Measurements from ENCODE around the gene GPHN.

GPHN gene

DNA sequence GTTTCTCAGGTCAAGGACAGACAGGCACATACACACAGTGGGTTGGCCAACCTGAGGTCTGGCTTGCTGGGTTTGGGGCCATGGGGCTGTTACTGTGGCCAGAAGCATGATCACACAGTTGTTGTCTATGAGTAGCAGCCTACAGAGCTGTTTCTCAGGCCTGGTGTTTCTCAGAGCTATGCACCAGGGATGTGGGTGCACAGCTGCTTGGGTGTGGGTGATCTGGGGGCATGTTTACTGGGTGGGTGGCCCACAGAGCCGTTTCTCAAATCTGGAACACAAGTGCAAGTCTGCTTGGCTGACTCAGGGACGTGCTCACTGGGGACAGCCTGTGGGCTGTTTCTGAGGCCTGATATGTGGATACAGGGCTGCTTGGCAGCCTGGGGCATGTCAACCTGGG lies 710.2 kb downstream of the GPHN start:
- no peaks in the 10 kb centered on the region for H3K9me3 ChIP-seq (ENCODE audit: low read length)
- H3K27ac ChIP-seq (ENCODE audit: low read depth, low read length, poor library complexity, severe bottlenecking): no peak overlapping the region
- H3K9me2 ChIP-seq (ENCODE audit: low read depth, low read length): no peaks in the 10 kb centered on the region
- H3K27me3 ChIP-seq (ENCODE audit: insufficient read depth, low read length): no peaks in the 10 kb centered on the region
- no peak for TF ChIP-seq EZH2 (IDR thresholded peaks at IDR 0.05; ENCODE audit: borderline replicate concordance, low read length)
- TF ChIP-seq, protein P1, sequence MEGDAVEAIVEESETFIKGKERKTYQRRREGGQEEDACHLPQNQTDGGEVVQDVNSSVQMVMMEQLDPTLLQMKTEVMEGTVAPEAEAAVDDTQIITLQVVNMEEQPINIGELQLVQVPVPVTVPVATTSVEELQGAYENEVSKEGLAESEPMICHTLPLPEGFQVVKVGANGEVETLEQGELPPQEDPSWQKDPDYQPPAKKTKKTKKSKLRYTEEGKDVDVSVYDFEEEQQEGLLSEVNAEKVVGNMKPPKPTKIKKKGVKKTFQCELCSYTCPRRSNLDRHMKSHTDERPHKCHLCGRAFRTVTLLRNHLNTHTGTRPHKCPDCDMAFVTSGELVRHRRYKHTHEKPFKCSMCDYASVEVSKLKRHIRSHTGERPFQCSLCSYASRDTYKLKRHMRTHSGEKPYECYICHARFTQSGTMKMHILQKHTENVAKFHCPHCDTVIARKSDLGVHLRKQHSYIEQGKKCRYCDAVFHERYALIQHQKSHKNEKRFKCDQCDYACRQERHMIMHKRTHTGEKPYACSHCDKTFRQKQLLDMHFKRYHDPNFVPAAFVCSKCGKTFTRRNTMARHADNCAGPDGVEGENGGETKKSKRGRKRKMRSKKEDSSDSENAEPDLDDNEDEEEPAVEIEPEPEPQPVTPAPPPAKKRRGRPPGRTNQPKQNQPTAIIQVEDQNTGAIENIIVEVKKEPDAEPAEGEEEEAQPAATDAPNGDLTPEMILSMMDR (IDR thresholded peaks at IDR 0.05; ENCODE audit: low read length): no peak
- H4K20me1 ChIP-seq (ENCODE audit: insufficient read depth, low read length): no peaks in the 10 kb centered on the region
- H3F3A ChIP-seq (ENCODE audit: insufficient read depth, low read length): no peaks in the 10 kb centered on the region
- no peaks in the 10 kb centered on the region for H3K79me2 ChIP-seq (ENCODE audit: insufficient read depth, low read length)
- H2AFZ ChIP-seq (ENCODE audit: low read length): no peak overlapping the region
- H3K36me3 ChIP-seq (ENCODE audit: insufficient read depth, low read length): no peaks in the 10 kb centered on the region
- no peaks in the 10 kb centered on the region for H3K4me1 ChIP-seq (ENCODE audit: insufficient read depth, low read length, severe bottlenecking)
- H3K4me3 ChIP-seq (ENCODE audit: low read depth, low read length, poor library complexity, severe bottlenecking): no peak overlapping the region
- no peak overlapping the region for H3K9ac ChIP-seq (ENCODE audit: low read length)
- H3K4me2 ChIP-seq (ENCODE audit: low read length): no peak overlapping the region

GRCh38 chr14:67221248-67221981 lies 713.5 kb downstream of the GPHN start:
- no peaks in the 10 kb centered on the region for H4K20me1 ChIP-seq (ENCODE audit: insufficient read depth, low read length)
- H3K79me2 ChIP-seq (ENCODE audit: insufficient read depth, low read length): no peaks in the 10 kb centered on the region
- no peaks in the 10 kb centered on the region for H3K4me1 ChIP-seq (ENCODE audit: insufficient read depth, low read length, severe bottlenecking)
- no peak overlapping the region for H3K9ac ChIP-seq (ENCODE audit: low read length)
- H2AFZ ChIP-seq (ENCODE audit: low read length): no peak overlapping the region
- no peaks in the 10 kb centered on the region for H3K36me3 ChIP-seq (ENCODE audit: insufficient read depth, low read length)
- no peak overlapping the region for H3K4me2 ChIP-seq (ENCODE audit: low read length)
- no peaks in the 10 kb centered on the region for H3K9me3 ChIP-seq (ENCODE audit: low read length)
- no peak overlapping the region for H3K27ac ChIP-seq (ENCODE audit: low read depth, low read length, poor library complexity, severe bottlenecking)
- H3K4me3 ChIP-seq (ENCODE audit: low read depth, low read length, poor library complexity, severe bottlenecking): no peak overlapping the region
- H3K9me2 ChIP-seq (ENCODE audit: low read depth, low read length): no peaks in the 10 kb centered on the region
- H3F3A ChIP-seq (ENCODE audit: insufficient read depth, low read length): no peaks in the 10 kb centered on the region
- no peaks in the 10 kb centered on the region for H3K27me3 ChIP-seq (ENCODE audit: insufficient read depth, low read length)
- no peak for TF ChIP-seq EZH2 (IDR thresholded peaks at IDR 0.05; ENCODE audit: borderline replicate concordance, low read length)
- TF ChIP-seq, protein P1 (IDR thresholded peaks at IDR 0.05; ENCODE audit: low read length): no peak

GRCh38 chr14:67221982-67222328 lies 714.0 kb downstream of the GPHN start:
- Histone ChIP-seq H3K4me2 (ENCODE audit: low read length) (no peak overlapping the region), H4K20me1 (ENCODE audit: insufficient read depth, low read length) (no peaks in the 10 kb centered on the region), H3F3A (ENCODE audit: insufficient read depth, low read length) (no peaks in the 10 kb centered on the region), H3K4me1 (ENCODE audit: insufficient read depth, low read length, severe bottlenecking) (no peaks in the 10 kb centered on the region), H3K9me2 (ENCODE audit: low read depth, low read length) (no peaks in the 10 kb centered on the region), H3K4me3 (ENCODE audit: low read depth, low read length, poor library complexity, severe bottlenecking) (no peak overlapping the region), H3K9ac (ENCODE audit: low read length) (no peak overlapping the region), H3K9me3 (ENCODE audit: low read length) (no peaks in the 10 kb centered on the region), H3K27me3 (ENCODE audit: insufficient read depth, low read length) (no peaks in the 10 kb centered on the region), H3K79me2 (ENCODE audit: insufficient read depth, low read length) (no peaks in the 10 kb centered on the region), H3K27ac (ENCODE audit: low read depth, low read length, poor library complexity, severe bottlenecking) (no peak overlapping the region), H3K36me3 (ENCODE audit: insufficient read depth, low read length) (no peaks in the 10 kb centered on the region), H2AFZ (ENCODE audit: low read length) (no peak overlapping the region)
- TF ChIP-seq, protein P1 (IDR thresholded peaks at IDR 0.05; ENCODE audit: low read length): no peak
